Loucy (cell line): ENCODE data around the gene PKD2L1.
"Not testable (repeated sequence)": the region's sequence is repeated elsewhere in the genome, so short reads cannot be mapped to it uniquely, and the experiment has no call there.

ENCODE experiments used
- CTCF ChIP-seq: fragments of 200-600 bp; sonication (generic); conservative IDR thresholded peaks from 2 replicates; pipeline ENCODE4 v1.5.1; 2014; ENCODE audit warnings: mild to moderate bottlenecking, antibody characterized with exemption, low read length
- EZH2phosphoT487 ChIP-seq: fragments of 200-600 bp; IDR thresholded peaks from 2 replicates; pipeline ENCODE4 v1.6.1; 2018; ENCODE audit warnings: antibody characterized with exemption, mild to moderate bottlenecking, moderate library complexity, borderline replicate concordance

GRCh38 chr10:100292300-100292699, 37.7 kb downstream of the PKD2L1 start:
- not testable (repeated sequence) for TF ChIP-seq CTCF, EZH2phosphoT487
